Stimulated activated CD4-positive, alpha-beta T cell treated with anti-CD3 and anti-CD28 coated beads, Interleukin-1b, Interleukin-23, amount 100 ng/mL, for 24 hours (primary cell): Measurements from ENCODE around the gene ARFGAP3.

ENCODE experiments used
- DNase-seq, 4 experiments: peaks; one replicate each; pipeline ENCODE4 v3.0.0-alpha.2; 2020; ENCODE audit warnings: low read depth in 4 of 4, low spot score in 1 of 4

ARFGAP3 gene

DNA sequence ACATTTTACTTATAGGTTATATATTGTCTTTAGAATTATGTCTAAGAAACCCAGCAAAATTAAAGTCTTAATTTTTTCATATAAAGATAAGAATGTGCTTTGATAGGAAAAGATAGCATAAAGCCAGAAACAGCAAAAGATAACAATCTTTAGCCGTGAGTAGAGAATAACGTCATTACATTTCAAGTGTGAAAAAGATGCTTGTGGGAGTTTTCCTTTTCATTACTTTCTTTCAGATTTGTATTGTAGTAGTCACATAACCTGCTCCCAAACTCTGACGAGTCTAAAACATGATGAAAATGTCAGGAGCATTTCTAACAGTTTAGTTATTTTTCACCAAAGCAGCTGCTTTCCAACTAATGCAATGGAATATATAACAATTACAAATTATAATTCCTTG is 31.3 kb downstream of the ARFGAP3 start:
- DNase-seq: no peak

DNA sequence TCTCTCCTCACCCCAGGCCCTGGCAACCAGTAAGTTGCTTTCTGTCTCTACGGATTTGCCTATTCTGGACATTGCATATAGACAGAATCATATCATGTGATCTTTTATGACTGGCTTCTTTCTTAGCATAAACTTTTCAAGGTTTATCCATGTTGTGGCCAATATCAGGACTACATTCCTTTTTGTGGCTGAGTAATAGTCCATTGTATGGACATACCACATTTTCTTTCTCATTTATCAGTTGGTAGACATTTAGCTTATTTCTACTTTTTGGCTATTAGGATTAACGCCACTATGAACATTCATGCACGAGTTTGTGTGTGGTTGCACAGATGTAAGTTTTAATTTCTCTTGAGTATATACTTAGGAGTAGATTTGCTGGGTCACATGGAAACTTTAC is 35.7 kb downstream of the ARFGAP3 start:
- no peak for DNase-seq

DNA sequence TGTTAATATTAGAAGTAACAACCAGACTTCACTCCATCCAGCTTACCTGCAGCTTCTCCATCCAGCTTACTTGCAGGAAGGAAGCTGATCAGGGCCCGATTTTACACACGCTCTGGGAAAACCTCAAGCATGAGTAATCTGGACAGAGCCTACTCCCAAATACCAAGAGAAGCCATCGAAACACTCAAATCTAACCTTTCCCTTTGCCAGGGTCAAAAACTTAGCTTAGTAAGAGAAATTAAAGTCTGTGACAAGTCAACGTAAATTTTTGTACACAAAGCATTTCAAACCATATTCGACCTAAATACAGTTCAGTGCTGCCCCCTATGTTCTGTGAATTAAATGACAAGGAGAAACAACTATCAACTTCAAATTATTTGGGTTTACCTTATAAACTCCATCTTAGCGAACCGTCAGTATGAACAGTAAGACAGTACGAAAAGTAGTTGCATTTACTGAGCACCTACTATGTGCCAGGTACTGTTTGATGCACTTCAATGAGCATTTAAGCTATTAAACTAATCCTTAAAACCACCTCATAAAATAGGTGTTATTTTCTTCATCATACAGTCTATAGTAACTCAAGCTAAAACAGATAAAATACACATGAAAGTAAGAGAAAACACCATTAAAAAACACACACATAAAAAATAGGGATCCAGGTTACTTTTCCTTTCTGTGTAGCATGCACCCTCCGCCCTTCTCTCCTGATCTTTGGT is 36.9 kb downstream of the ARFGAP3 start:
- no peak for DNase-seq

DNA sequence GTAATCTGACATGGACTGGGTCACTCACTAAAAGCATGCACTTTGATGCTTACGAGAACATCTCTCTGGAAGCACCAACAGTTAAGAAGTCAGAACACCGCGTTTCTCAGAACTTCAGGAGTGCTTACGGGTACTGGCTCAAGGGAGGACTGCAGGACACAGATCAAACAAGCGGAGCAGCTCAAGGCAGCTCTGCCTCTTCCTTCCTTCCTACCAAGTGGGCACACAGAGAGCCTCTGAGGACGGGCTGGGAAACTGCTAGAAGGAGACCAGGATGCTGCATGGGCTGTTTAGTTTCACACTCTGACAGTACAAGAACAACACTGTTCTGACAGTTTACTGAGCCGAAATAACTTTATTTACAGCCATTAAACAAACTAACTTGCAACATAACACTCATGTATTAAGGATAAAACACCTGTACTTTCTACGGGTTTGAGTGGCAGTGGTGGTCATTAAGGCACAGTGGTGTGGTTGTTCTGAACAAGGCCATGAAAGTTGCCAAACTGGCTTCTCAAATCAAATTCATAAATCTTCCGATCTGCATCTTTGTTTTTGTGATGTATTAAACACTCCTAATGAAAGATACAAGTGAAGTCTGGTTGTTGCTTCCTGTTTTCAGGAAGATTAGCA is 37.5 kb downstream of the ARFGAP3 start:
- no peak for DNase-seq

DNA sequence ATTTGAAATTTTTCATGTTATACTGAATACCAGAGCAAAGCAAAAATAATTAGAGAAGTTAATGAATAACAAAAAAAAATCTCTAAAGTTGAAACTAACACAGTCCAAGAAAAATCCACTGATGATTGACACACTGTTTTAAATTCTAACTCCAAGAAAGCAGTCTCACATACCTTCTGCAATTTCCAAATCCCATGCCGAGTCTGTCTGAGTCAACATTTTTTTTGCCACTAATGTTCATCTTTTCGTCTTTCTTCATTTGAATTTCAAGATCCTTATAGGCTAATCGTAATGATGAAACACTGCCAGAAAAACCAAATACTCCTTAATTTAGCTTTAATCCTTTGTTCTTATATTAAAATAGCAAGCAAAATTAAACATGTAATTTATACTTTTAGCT is 39.5 kb downstream of the ARFGAP3 start:
- no peak for DNase-seq

DNA sequence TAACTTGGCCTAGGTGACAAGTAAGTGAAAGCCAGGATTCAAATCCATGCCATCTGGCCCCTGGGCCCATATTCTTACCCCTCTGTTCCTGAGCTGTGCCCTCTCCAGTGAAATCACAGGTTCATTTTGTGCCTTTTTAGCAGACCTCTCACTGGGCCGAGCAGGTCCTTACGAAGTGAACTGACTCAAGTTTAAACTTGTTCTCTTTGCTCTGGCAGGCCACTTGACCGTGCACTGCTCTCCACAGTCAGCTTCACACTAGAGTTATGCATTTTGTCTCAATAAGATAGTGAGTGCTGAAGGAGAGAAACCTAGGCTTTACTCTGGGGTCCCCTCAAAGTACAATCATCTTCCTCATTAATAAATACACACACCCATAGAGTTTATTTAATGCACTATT is 40.7 kb downstream of the ARFGAP3 start:
- no peak for DNase-seq

DNA sequence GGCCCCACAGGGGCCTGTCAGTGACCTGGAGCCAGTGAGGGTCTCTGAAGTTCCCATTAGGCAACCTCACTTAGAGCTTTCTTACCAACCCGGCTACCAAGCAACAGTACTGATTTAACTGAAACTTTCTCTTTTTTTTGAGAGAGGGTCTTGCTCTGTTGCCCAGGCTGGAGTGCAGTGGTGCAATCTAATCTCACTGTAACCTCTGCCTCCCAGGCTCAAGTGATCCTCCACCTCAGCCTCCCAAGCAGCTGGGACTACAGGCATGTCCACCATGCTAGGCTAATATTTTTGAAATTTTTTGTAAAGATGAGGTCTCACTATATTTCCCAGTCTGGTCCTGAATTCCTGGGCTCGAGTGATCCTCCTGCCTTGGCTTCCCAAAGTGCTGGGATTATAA is 42.5 kb downstream of the ARFGAP3 start:
- DNase-seq: no peak

DNA sequence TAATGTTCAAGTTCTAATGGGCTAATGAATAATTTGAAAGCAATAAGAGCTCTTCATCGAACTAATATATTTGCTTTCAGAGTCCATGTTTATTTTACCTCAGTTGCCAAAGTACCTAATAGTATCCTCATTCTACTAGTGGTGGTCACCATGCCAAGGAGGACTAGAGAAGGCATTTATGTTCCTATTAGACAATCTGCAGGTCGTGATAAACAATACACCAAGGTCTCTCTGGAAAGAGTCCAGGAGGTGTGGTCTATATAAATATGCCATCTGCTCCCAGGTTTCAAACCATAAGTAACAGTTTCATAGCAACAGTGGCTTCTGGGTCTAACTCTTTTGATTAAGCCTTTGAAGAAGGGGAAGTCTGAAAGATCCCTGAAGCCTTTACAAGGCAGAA is 42.9 kb downstream of the ARFGAP3 start:
- no peak for DNase-seq

DNA sequence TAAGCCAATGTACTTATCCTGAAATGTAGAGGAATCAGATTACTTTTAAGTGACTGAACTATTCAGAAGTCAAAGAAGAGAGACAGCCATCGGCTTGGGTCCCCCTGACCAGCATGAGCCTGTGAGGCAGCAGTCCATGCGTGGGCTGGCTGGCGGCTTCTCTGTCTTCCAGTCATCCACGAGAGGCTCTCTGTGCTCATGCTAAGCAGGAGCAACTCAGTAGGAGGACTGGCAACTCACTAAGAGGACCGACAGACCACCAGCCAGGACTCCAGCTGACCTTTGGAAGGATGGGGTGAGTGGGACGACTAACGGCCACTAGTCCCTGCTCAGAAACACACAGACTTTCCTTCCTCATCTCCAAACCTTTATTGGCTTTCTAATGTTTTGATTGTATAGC is 43.6 kb downstream of the ARFGAP3 start:
- no peak for DNase-seq

DNA sequence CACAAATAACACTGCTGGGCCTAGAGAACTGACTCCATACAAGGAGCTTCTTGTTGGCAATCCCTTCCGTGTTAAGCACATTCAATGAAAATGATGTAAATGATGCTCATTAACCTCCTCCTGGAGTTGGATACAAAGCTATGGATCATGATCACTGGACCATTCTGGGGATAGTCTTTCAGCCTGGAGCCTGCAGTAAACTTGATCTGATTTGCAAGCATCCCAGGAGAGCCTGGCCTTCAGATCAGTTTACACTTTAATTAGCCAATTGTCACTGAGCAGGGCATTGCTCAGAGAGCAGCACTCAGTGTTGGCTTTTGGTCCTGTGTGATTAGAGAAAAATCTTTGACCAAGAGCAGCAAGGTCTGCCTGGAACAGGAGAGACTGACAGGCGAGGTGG is 45.6 kb downstream of the ARFGAP3 start:
- DNase-seq: no peak

DNA sequence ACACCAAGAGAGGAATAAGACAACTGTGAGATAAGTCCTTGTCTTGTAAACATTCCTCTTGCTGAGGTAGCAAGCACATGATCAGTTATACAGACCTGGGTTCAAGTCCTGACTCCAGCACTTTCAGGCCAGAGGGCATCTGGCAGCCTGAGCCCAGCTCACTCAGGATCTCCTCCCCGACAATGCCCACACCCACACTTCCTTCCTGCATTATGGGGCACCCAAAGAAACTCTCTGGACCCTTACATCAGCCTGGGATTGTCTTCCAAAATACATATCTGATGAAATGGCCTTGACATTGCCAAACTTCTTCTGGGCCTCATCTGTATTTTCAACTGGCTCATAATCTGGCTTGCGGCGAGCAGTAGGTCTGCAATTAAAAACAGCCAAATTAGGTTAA is 48.6 kb downstream of the ARFGAP3 start:
- DNase-seq: no peak

DNA sequence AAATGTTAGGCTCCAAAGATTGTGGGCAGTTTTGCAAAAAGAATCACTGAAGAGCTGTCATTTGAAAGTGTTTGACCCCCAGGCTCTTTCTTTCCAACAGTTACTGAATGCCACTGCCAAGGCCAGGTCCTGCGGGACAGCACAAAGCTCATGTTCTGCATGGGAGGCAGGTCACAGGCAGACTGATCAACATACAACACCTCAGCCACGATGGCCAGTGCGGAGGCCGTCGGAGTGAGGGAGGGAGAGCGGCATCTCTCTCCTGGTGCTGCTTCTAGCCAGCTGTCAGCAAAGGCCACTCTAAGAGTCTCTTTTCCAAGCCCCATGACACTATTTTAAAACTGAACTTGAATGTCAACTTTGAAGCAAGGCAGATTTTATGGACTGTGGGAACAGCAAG is 49.9 kb downstream of the ARFGAP3 start:
- DNase-seq: no peak

DNA sequence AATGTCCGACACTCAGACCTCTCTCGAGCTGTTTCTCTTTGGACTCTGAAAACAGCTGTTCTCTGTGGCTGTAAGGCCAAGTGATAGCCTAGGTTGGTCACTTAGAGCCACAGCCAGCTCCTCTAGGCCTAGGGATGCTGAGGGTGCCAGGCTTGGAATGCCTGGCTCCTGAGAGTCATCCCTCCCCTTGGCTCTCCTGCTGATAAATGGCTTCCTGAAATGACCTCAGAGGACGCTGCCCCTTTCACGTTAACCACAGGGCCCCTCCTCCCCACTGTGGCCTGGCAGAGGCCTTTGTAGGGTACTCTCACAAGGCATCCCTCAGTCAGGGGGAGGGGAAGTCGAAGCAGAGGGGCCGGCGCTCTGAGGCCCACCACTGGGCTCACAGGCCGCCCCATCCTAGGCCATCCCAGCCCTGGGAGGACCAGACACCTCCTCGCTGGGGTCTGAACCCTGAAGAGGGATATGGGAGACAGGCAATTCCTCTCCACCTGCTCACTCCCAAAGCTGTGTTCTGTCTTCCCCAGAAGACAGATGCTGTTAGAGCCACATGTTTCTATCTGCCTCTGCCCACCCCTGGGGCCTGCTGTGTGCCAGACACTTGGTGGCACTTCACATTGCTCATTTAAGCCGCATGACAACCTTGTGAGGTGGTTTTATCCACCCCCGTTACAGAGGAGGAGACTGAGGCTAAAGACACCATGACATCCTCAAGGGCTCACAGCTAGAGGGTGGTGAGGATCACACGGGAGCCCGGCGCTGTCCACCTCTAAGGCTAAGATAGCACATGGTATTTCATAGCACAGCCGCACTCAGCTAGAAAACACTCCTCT is 50.9 kb downstream of the ARFGAP3 start:
- DNase-seq: no peak

DNA sequence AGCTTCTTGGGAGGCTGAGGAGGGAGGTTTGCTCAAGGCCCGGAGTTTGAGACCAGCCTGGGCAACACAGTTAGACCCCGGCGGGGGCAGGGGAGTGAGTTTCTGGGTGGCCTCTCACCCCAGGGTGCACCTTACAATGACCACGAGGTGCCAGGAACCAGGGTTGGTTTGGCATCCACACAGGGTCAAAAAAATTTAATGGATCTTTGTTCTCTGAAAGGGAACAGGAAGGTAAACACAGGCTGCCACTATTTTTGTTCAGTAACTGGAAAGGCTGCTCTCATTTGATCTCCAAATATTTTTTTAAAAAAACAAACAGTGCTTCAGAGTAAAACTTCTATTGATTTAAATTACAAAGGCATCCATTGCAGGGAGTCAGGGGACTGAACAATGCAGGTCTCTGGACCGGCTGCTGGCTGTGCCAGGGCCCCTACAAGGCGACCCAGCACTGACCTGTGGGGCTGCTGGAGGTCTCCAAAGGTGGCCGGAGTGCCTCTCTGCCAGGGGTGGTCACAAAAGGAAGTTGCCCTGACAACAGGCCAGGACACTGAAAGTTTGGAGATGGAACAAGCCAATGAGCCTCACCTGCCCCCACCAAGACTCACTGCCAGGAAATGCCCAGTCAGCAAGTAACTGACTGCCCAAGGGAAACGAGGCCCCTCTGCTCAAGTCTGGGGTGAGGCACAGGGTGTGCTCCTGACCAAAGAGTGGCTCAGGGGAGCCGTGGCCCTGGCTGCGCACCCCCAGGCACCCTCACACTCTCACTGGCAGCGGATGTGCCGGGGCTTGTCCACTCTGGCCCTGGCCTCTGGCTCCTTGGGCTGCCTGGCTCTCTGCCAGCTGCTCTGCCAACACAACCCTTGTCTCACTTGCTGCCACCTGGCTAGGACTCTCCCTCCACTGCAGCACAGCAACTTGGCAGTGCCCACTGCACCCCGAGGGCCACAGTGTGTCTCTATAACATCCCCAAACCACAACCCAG is 51.8 kb downstream of the ARFGAP3 start:
- no peak for DNase-seq

DNA sequence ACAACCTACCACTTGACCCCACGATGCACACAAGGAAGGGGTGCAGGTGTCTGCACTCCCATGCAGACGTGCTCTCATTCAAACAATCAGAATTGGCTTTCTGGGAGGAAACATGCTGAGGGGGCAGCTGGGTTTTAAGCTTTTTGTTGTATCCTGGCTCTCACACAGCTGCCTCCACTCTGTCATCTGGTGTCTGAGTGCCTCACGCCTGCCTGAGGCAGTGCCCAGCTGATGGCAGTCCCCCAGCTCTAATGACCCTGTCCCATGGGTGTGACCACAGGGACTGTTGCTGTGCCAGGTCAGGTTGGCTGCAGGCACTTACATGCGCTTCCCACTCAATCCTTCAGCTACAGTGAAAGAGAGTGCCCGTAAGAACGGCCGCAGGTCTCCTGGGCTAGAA is 53.7 kb downstream of the ARFGAP3 start:
- no peak for DNase-seq

DNA sequence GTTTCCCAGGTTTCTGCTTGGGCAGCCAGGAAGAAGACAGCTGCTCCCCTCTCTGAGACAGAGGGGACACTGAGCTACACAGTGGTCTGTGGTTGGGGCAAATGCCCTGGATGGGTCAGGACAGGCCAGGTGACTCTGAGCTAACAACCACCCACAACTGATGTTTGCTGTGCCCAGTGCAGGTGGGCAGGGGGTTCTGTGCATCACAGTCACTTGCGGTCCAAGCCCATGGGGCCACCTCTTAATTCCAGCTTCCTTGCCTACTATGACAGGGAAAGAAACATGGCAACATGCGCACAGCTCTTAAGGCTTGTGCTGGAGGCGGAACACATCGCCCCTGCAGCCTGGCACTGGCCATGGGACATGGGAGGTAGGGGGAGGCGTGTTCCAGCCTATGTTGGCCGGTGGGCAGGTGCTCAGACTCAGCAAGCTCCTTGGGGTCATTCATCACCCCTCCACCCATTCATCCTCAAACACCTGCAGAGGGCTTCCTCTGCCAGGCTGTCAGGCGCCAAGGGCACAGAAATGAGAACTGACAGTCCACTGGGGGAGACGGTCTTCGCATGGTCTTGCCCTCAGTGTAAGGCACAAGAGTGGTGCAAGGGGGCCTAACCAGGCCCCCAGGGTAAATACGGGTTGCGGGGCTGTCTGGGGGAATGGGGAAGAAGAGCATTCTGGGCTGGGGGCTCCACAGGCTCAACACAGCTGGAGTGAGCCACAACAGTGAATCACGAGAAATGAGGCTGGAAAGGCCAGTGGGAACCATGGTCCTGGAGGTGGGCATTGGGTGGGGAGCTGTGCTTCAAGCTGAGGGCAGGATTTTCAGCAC is 55.6 kb downstream of the ARFGAP3 start:
- no peak for DNase-seq

DNA sequence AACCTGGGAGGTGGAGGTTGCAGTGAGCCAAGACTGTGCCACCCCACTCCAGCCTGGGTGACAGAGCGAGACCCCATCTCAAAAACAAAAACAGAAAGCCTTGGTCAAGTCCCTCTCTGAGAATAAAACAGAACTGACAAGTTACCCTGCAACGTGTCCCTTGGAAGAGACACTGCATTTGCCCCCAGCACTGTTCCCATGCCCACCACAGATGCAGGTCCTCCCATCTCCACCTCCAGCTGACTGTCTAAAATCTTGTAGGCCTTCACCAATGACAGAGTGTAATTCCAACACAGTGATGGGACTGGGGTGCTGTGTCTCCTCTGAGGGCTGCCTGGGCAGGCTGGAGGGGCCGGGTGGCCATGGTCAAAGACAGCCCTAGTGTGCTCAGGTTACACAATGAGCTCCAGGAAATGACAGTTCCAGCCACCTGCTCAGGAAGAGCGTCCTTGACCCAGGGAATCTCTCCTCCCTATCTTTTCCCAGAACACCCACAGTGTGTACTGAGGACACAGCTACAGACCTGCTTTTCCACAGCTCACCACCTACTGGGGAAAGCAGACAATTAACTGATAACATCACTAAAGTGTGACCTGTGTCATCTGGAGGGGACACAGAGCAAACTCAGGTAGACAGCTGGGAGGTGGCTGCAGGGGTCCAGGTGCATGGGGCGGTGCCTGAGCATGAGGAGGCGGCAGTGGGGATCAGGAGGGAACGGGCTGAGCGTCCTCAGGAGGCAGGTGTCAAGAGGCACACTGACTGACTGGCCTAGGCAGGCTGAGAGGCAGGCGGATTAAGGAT is 56.4 kb downstream of the ARFGAP3 start:
- no peak for DNase-seq

DNA sequence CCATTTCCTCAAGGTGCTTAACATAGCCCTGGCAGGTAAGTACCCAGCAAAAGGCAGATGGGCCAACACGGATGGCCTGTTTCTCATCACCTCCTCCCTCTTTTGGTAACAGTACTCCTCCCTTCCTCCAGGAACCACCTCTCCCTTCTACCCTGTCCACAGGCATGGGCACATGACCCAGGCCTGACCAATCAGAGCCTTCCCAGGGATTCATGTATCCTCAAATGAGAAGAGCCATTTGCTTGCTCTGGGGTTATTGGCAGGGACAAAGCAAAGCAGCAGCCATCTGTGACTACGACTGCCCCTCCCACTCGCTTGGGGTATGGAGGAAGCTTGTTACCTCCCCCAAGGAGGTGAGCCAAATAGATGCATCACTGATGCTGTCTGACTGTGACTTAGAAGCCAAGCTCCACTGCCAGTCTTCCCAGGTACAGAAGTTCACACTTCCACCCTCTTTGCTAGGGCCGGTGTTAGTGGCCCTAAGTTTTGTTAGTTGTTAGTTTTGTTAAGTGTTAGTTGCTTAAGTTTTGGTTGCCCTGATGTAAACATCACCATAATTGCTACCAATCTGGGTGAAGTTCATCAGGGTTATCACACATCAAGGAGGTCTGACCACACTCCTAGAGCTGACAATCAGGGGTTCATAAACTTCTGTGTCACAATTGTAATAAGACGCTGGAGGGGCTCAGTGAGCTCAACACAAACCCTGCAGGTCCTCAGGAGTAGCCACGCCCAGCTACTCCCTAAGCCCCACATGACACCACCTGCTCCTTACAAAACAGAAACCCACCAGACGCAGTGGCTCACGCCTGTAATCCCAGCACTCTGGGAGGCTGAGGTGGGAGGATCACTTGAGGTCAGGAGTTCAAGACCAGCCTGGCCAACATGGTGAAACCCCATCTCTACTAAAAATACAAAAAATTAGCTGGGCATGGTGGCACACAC is 57.3 kb downstream of the ARFGAP3 start:
- DNase-seq: no peak
